ENCODE results near the gene MATR3. TPM values are rescaled to one million over a fixed set of nuclear protein-coding genes. Genes with fewer than 3 reads are reported as not detected.

MATR3 gene
- total and polyA plus RNA-seq, 10 of the 15 experiments (the other 5 are each of a cell fraction or from before 2014, with no cell fraction given), result 134 to 401 (median 221) TPM

DNA sequence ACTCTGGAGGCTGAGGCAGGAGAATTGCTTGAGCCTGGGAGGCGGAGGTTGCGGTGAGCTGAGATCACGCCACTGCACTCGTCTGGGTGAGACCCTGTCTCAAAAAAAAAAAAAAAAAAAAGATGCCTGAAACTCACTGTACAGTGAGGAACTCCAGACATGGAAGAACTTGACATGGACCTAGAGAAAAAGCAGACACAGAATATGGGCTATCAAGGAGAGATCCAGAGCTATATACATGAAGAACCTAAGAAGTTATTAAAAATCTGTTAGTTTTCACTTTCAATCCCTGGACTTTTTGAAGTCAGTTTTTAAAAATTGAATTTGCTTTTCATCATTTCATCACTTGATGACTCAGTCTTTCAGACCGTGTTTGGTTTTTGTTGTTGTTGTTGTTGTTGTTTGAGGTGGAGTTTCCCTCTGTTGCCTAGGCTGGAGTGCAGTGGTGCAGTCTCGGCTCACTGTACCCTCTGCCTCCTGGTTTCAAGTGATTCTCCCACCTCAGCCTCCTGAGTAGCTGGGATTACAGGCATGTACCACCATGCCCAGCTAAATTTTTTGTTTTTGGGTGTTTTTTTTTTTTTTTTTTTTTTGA, 68.4 kb downstream of the MATR3 start:
- in situ Hi-C loops (cut with MboI), result no loop called here
- H4K20me1 ChIP-seq (ENCODE audit: control insufficient read depth, insufficient read depth), result no peaks in the 10 kb centered on the region

DNA sequence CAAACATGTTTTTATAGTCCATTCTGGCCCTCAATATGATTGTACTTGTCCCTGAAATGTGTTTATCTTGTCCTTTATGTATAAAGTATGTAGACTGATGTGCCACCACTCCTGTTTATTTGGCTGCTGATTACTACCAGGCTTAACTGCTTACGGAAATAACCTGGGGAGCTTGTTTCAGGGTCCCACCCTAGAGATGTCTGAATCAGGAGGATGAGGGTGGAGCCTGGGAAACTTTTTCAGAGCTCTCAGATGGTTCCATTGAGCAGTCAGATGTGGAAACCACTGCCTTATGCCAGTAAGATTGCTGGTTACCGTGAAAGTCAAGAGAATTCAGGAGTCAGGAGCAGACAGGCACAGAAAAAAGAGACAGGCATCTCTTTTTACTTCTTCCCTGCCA, 70.4 kb downstream of the MATR3 start:
- ChIA-PET POLR2A (no interaction called here), CTCF (no interaction called here), SMC1A (ENCODE audit: uncharacterized antibody, unreplicated experiment) (no interaction called here), RAD21 (ENCODE audit: unreplicated experiment) (no interaction called here)
- Histone ChIP-seq H3K4me2 (ENCODE audit: control insufficient read depth, insufficient read depth) (no peak overlapping the region), H3K9ac (ENCODE audit: control insufficient read depth, insufficient read depth, low read length) (no peak overlapping the region), H2AFZ (ENCODE audit: control insufficient read depth, low read depth, low read length) (no peak overlapping the region), H3K27me3 (replicated peaks in 1 of 2; ENCODE audit: control insufficient read depth in 2 of 2, insufficient read depth in 2 of 2, low read length in 1 of 2) (no peaks in the 10 kb centered on the region), H3K4me3 (no peak overlapping the region), H3K27ac (ENCODE audit: control insufficient read depth, insufficient read depth) (no peak overlapping the region), H3K9me3 (replicated peaks; ENCODE audit: control insufficient read depth, insufficient read depth, low read length) (no peaks in the 10 kb centered on the region; the same call in 2 of the 3 replicates), H4K20me1 (ENCODE audit: control insufficient read depth, insufficient read depth) (no peaks in the 10 kb centered on the region), H3K36me3 (ENCODE audit: control insufficient read depth in 2 of 2, insufficient read depth in 2 of 2, low read length in 1 of 2) (peaks cover 7 to 22% of the 10 kb centered on the region in 2 experiments; a peak in 3 of 4 replicates), H3K79me2 (ENCODE audit: control insufficient read depth, insufficient read depth, low read length) (peaks cover 3% of the 10 kb centered on the region), H3K4me1 (ENCODE audit: control insufficient read depth, insufficient read depth, low read length) (no peaks in the 10 kb centered on the region)
- no peak; the same call in 2 of the 3 replicates for ATAC-seq
- WGBS (ENCODE audit: insufficient coverage, insufficient replicate concordance, low lambda C conversion rate, missing lambda C conversion rate), result 75% methylated on average over 2 of the region's 2 CpGs
- intact Hi-C loops (cut with micrococcal nuclease; ENCODE audit: unreplicated experiment), result no loop called here
- no TSS peak for BruUV-seq (replicated peaks)
- FAIRE-seq, result no peak
- in situ Hi-C loops (cut with MboI), result no loop called here
- no peak for DNase-seq (ENCODE audit: low read depth, low spot score)
- TF ChIP-seq EED (IDR thresholded peaks at IDR 0.05; ENCODE audit: low read depth) (no peak), IKZF1 (conservative IDR thresholded peaks at IDR 0.05) (no peak), SIX5 (IDR thresholded peaks at IDR 0.05; ENCODE audit: low read depth, low read length, severe bottlenecking) (no peak), ZNF207 (IDR thresholded peaks at IDR 0.05; ENCODE audit: borderline replicate concordance) (no peak), SP1 (IDR thresholded peaks at IDR 0.05; ENCODE audit: low read depth, low read length) (no peak), YBX1 (IDR thresholded peaks at IDR 0.05) (no peak), ZZZ3 (IDR thresholded peaks at IDR 0.05; ENCODE audit: control insufficient read depth, insufficient read length, low read depth) (no peak), MYB (IDR thresholded peaks at IDR 0.05; ENCODE audit: borderline replicate concordance, low read depth, low read length) (no peak), ZNF274 (IDR thresholded peaks at IDR 0.05; ENCODE audit: insufficient read depth, insufficient read length) (no peak), MYC (IDR thresholded peaks at IDR 0.05; ENCODE audit: insufficient read depth, insufficient read length, insufficient replicate concordance, low read length, severe bottlenecking) (no peak)
- TF ChIP-seq, protein P1, sequence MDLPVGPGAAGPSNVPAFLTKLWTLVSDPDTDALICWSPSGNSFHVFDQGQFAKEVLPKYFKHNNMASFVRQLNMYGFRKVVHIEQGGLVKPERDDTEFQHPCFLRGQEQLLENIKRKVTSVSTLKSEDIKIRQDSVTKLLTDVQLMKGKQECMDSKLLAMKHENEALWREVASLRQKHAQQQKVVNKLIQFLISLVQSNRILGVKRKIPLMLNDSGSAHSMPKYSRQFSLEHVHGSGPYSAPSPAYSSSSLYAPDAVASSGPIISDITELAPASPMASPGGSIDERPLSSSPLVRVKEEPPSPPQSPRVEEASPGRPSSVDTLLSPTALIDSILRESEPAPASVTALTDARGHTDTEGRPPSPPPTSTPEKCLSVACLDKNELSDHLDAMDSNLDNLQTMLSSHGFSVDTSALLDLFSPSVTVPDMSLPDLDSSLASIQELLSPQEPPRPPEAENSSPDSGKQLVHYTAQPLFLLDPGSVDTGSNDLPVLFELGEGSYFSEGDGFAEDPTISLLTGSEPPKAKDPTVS (IDR thresholded peaks at IDR 0.05; ENCODE audit: low read depth, low read length), result no peak

More for the DNA sequence above, 68.4 kb downstream of the MATR3 start:
- Histone ChIP-seq H3K27me3 (replicated peaks in 1 of 2; ENCODE audit: control insufficient read depth in 2 of 2, insufficient read depth in 2 of 2, low read length in 1 of 2) (no peaks in the 10 kb centered on the region), H3K9me3 (replicated peaks; ENCODE audit: control insufficient read depth, insufficient read depth, low read length) (no peaks in the 10 kb centered on the region; the same call in 2 of the 3 replicates), H3K4me1 (ENCODE audit: control insufficient read depth, insufficient read depth, low read length) (no peaks in the 10 kb centered on the region), H2AFZ (ENCODE audit: control insufficient read depth, low read depth, low read length) (no peak overlapping the region), H3K27ac (ENCODE audit: control insufficient read depth, insufficient read depth) (no peak overlapping the region), H3K9ac (ENCODE audit: control insufficient read depth, insufficient read depth, low read length) (no peak overlapping the region), H3K79me2 (ENCODE audit: control insufficient read depth, insufficient read depth, low read length) (peaks cover 9% of the 10 kb centered on the region), H3K4me3 (no peak overlapping the region), H3K36me3 (ENCODE audit: control insufficient read depth in 2 of 2, insufficient read depth in 2 of 2, low read length in 1 of 2) (peaks cover 7 to 17% of the 10 kb centered on the region in 2 experiments; a peak in 3 of 4 replicates), H3K4me2 (ENCODE audit: control insufficient read depth, insufficient read depth) (no peak overlapping the region)
- CTCF ChIA-PET, result no interaction called here
- WGBS (ENCODE audit: insufficient coverage, insufficient replicate concordance, low lambda C conversion rate, missing lambda C conversion rate), result 80% methylated on average over 6 of the region's 6 CpGs
- SMC1A ChIA-PET (ENCODE audit: uncharacterized antibody, unreplicated experiment), result interaction anchor here (1.0 to 1.6 kb wide), 3 partner anchors 11 to 194 kb away, joined by 3 to 4 read pairs (median 3); no protein-coding TSS in a partner anchor
- POLR2A ChIA-PET, result interaction anchor here (0.7 to 0.9 kb wide), 3 partner anchors 16 to 265 kb away, joined by 3 to 5 read pairs (median 4); no protein-coding TSS in a partner anchor
- no peak for FAIRE-seq
- RAD21 ChIA-PET (ENCODE audit: unreplicated experiment), result interaction anchor here (0.6 to 0.7 kb wide), 3 partner anchors 12 to 61 kb away, joined by 3 to 4 read pairs (median 3); no protein-coding TSS in a partner anchor
- TF ChIP-seq WRNIP1 (IDR thresholded peaks at IDR 0.05; ENCODE audit: borderline replicate concordance, low read depth, low read length) (no peak), BMI1 (IDR thresholded peaks at IDR 0.05; ENCODE audit: borderline replicate concordance) (no peak), SIX5 (IDR thresholded peaks at IDR 0.05; ENCODE audit: low read depth, low read length, severe bottlenecking) (no peak), IKZF1 (conservative IDR thresholded peaks at IDR 0.05) (no peak)
- TF ChIP-seq, protein P2, sequence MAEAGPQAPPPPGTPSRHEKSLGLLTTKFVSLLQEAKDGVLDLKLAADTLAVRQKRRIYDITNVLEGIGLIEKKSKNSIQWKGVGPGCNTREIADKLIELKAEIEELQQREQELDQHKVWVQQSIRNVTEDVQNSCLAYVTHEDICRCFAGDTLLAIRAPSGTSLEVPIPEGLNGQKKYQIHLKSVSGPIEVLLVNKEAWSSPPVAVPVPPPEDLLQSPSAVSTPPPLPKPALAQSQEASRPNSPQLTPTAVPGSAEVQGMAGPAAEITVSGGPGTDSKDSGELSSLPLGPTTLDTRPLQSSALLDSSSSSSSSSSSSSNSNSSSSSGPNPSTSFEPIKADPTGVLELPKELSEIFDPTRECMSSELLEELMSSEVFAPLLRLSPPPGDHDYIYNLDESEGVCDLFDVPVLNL (IDR thresholded peaks at IDR 0.05; ENCODE audit: low read depth, low read length), result no peak
- no TSS peak for BruUV-seq (replicated peaks)
- intact Hi-C loops (cut with micrococcal nuclease; ENCODE audit: unreplicated experiment), result no loop called here
- ATAC-seq, result no peak
- no peak for DNase-seq (ENCODE audit: low read depth, low spot score)
